HG02763 (cell line): ENCODE measurements around the gene FKBP4.

Experiments used
- ATAC-seq: cut with Tn5 transposase; IDR thresholded peaks from one replicate; pipeline ENCODE4 v1.9.1; 2021; ENCODE audit warnings: mild to moderate bottlenecking, moderate library complexity; ENCODE audit not compliant: unreplicated experiment

Gene FKBP4

GRCh38 chr12:2776129-2776806 is 18.5 kb upstream of the FKBP4 start:
- no peak for ATAC-seq

GRCh38 chr12:2779281-2779680 is 15.5 kb upstream of the FKBP4 start:
- ATAC-seq = no peak

GRCh38 chr12:2783936-2784600 is 10.7 kb upstream of the FKBP4 start:
- no peak for ATAC-seq

- no peak for ATAC-seq
These were observed 9.8 kb upstream of the FKBP4 start for GRCh38 chr12:2785017-2785416.

- ATAC-seq = no peak
These were observed 3.7 kb upstream of the FKBP4 start for GRCh38 chr12:2791089-2791488.

GRCh38 chr12:2792671-2793500 is 1.9 kb upstream of the FKBP4 start:
- ATAC-seq = no peak

GRCh38 chr12:2793561-2793960 is 1.2 kb upstream of the FKBP4 start:
- ATAC-seq = no peak

- peak; percentile 1 for ATAC-seq
These were observed 507 bp upstream of the FKBP4 start for GRCh38 chr12:2794191-2794735.

GRCh38 chr12:2795291-2796186 is 769 bp downstream of the FKBP4 start:
- ATAC-seq = peak; percentile 69

- no peak for ATAC-seq
These were observed 1.5 kb downstream of the FKBP4 start for GRCh38 chr12:2796187-2796666.

GRCh38 chr12:2797721-2798418 is 3.1 kb downstream of the FKBP4 start:
- no peak for ATAC-seq

GRCh38 chr12:2800046-2800570 is 5.3 kb downstream of the FKBP4 start:
- ATAC-seq = no peak

- ATAC-seq = no peak
These were observed 6.4 kb downstream of the FKBP4 start for GRCh38 chr12:2801044-2801783.

- ATAC-seq = no peak
These were observed 9.0 kb downstream of the FKBP4 start for GRCh38 chr12:2803635-2804392.

- ATAC-seq = no peak
These were observed 9.8 kb downstream of the FKBP4 start for GRCh38 chr12:2804393-2805142.

- no peak for ATAC-seq
These were observed 10.4 kb downstream of the FKBP4 start for GRCh38 chr12:2805143-2805520.

- no peak for ATAC-seq
These were observed 11.9 kb downstream of the FKBP4 start for GRCh38 chr12:2806700-2807099.
